ENCODE measurements around the gene PEAK1.

- no peak for TF ChIP-seq CTCF (IDR thresholded peaks at IDR 0.05)
- no peak for TF ChIP-seq NFE2L2 (conservative IDR thresholded peaks at IDR 0.05; ENCODE audit: low read length)
Observed at GRCh38 chr15:77096138-77096537, 323.8 kb downstream of the PEAK1 start.

Measured in A549 (cell line).